HepG2 (cell line): Measurements from ENCODE around the gene ZBTB34. TPM values are rescaled to one million over a fixed set of nuclear protein-coding genes. Genes with fewer than 3 reads are reported as not detected.

Experiments
- ASH2L ChIP-seq: fragments of 300-600, 200-600 bp; sonication (generic); IDR thresholded peaks from 2 replicates; pipeline ENCODE4 v1.7.0; 2017; ENCODE audit warnings: low read depth, mild to moderate bottlenecking, moderate library complexity, mixed read lengths, low read length; ENCODE audit not compliant: insufficient read length
- HNF4G ChIP-seq, 2 experiments: sonication (generic) in 1 of 2; formaldehyde crosslinking in 1 of 2; IDR thresholded peaks; 2 replicates each; pipeline versions ENCODE4 v1.4.0 to v1.6.1; 2011 to 2020; ENCODE audit warnings: borderline replicate concordance in 2 of 2, low read depth in 2 of 2, mild to moderate bottlenecking in 2 of 2, low read length in 1 of 2, missing genetic modification reagents in 1 of 2, moderate library complexity in 1 of 2
- MAF1 ChIP-seq: sonication (generic); formaldehyde crosslinking; IDR thresholded peaks from 2 replicates; pipeline ENCODE4 v1.5.0; 2020; ENCODE audit warnings: missing genetic modification reagents, borderline replicate concordance
- MBNL3 ChIP-seq: fragments of 250-450 bp; sonication (Bioruptor Pico); conservative IDR thresholded peaks from 2 replicates; pipeline ENCODE4 v1.8.0; 2022; ENCODE audit warnings: mild to moderate bottlenecking, inconsistent platforms
- RFXANK ChIP-seq: IDR thresholded peaks from 2 replicates; pipeline ENCODE4 v1.6.1; 2016
- TRIM24 ChIP-seq: sonication (generic); formaldehyde crosslinking; IDR thresholded peaks from 2 replicates; pipeline ENCODE4 v1.8.0; 2022; ENCODE audit warnings: mild to moderate bottlenecking, missing genetic modification reagents
- ZNF678 ChIP-seq: sonication (generic); formaldehyde crosslinking; IDR thresholded peaks from 2 replicates; pipeline ENCODE4 v1.4.0; 2020; ENCODE audit warnings: mild to moderate bottlenecking, missing genetic modification reagents
- polyA plus RNA-seq, 8 experiments: library from polyadenylated mRNA; depleted of rRNA in 3 of 8; stranded (reverse) in 7 of 8; unstranded in 1 of 8; fragments of >200 nt; fragmentation: Illumina TruSeq in 4 of 8; extraction: Trizol in 4 of 8; gene quantifications; 2 replicates each; pipeline versions ENCODE4 v1.2.1 to v1.2.3, GENCODE V29; 2011 to 2016; ENCODE audit warnings: low read depth in 4 of 8, missing spikeins in 1 of 8, mixed read lengths in 1 of 8; ENCODE audit not compliant: insufficient read depth in 1 of 8
- total RNA-seq, 5 experiments: library from RNA; depleted of rRNA; stranded (reverse); fragments of >200 nt; fragmentation: Illumina TruSeq; extraction: Trizol; gene quantifications; 2 replicates each; pipeline ENCODE4 v1.2.3, GENCODE V29; 2016; ENCODE audit warnings: low read depth in 1 of 5
- TF ChIP-seq, protein P1 (sequence below): IDR thresholded peaks from 2 replicates; pipeline ENCODE4 v1.6.1; 2016
- TF ChIP-seq, protein P2 (sequence below): sonication (generic); formaldehyde crosslinking; IDR thresholded peaks from 2 replicates; pipeline ENCODE4 v1.4.0; 2020; ENCODE audit warnings: mild to moderate bottlenecking, low read depth, missing genetic modification reagents
- TF ChIP-seq, protein P3 (sequence below): sonication (generic); formaldehyde crosslinking; IDR thresholded peaks from 2 replicates; pipeline ENCODE4 v1.4.0; 2020; ENCODE audit warnings: missing genetic modification reagents
- TF ChIP-seq, protein P4 (sequence below): sonication (generic); formaldehyde crosslinking; IDR thresholded peaks from 2 replicates; pipeline ENCODE4 v1.5.0; 2020; ENCODE audit warnings: mild to moderate bottlenecking, missing genetic modification reagents
- TF ChIP-seq, protein P5 (sequence below): sonication (generic); formaldehyde crosslinking; IDR thresholded peaks from 2 replicates; pipeline ENCODE4 v1.4.0; 2020; ENCODE audit warnings: missing genetic modification reagents
- TF ChIP-seq, protein P6 (sequence below): sonication (generic); formaldehyde crosslinking; IDR thresholded peaks from 2 replicates; pipeline ENCODE4 v1.8.1; 2023; ENCODE audit warnings: missing genetic modification reagents, inconsistent platforms, borderline replicate concordance

Gene ZBTB34
- total and polyA plus RNA-seq, 2 of the 13 experiments (the other 11 are each of a cell fraction or from before 2014, with no cell fraction given) = 5.9 to 8.7 TPM

DNA sequence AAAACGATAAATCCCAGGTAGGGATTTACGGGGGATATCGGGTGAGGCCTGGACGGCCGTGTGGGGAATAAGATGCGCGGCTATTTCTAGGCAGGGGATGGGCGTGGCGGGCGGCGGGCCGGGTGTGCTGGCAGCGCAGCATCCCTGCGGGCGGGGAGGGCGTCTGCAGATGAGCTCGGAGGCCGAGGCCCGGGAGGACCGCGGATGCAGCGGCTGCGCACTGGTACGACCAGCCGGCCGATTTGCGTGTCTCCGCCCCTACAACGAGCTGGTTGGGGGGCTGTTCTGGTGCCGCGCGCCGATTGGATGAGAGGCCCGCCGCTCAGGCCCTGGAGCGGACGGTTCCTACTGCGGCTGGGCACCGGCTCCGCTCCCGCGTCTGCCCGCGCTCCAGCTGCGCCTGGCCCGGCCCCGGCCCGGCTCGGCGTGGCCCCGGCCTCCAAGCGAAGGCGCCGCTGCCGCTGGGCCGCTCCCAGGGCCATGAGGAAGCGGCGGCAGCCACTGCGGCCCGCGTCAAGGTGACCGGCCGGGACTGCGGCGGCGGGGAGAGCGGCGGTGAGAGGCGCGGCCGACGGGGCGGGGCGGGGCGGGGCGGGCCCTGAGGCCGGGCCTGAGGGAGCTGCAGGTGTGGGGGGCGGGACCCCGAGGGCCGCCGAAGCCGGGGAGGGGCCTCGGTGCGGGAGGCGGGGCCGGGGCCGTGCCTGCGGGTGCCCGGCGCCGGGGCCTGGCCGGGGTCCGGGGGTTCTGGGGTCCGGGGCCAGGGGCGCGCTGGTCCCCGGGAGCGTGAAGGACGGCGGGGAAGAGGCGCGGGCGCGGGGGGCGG, 54.2 kb downstream of the ZBTB34 start, which contains the start of gene RALGPS1 (continued):
- TF ChIP-seq, protein P1, sequence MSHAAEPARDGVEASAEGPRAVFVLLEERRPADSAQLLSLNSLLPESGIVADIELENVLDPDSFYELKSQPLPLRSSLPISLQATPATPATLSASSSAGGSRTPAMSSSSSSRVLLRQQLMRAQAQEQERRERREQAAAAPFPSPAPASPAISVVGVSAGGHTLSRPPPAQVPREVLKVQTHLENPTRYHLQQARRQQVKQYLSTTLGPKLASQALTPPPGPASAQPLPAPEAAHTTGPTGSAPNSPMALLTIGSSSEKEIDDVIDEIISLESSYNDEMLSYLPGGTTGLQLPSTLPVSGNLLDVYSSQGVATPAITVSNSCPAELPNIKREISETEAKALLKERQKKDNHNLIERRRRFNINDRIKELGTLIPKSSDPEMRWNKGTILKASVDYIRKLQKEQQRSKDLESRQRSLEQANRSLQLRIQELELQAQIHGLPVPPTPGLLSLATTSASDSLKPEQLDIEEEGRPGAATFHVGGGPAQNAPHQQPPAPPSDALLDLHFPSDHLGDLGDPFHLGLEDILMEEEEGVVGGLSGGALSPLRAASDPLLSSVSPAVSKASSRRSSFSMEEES (CRISPR knock-in tag) = no peak
- TF ChIP-seq, protein P2, sequence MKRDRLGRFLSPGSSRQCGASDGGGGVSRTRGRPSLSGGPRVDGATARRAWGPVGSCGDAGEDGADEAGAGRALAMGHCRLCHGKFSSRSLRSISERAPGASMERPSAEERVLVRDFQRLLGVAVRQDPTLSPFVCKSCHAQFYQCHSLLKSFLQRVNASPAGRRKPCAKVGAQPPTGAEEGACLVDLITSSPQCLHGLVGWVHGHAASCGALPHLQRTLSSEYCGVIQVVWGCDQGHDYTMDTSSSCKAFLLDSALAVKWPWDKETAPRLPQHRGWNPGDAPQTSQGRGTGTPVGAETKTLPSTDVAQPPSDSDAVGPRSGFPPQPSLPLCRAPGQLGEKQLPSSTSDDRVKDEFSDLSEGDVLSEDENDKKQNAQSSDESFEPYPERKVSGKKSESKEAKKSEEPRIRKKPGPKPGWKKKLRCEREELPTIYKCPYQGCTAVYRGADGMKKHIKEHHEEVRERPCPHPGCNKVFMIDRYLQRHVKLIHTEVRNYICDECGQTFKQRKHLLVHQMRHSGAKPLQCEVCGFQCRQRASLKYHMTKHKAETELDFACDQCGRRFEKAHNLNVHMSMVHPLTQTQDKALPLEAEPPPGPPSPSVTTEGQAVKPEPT (CRISPR knock-in tag) = no peak
- TF ChIP-seq, protein P3, sequence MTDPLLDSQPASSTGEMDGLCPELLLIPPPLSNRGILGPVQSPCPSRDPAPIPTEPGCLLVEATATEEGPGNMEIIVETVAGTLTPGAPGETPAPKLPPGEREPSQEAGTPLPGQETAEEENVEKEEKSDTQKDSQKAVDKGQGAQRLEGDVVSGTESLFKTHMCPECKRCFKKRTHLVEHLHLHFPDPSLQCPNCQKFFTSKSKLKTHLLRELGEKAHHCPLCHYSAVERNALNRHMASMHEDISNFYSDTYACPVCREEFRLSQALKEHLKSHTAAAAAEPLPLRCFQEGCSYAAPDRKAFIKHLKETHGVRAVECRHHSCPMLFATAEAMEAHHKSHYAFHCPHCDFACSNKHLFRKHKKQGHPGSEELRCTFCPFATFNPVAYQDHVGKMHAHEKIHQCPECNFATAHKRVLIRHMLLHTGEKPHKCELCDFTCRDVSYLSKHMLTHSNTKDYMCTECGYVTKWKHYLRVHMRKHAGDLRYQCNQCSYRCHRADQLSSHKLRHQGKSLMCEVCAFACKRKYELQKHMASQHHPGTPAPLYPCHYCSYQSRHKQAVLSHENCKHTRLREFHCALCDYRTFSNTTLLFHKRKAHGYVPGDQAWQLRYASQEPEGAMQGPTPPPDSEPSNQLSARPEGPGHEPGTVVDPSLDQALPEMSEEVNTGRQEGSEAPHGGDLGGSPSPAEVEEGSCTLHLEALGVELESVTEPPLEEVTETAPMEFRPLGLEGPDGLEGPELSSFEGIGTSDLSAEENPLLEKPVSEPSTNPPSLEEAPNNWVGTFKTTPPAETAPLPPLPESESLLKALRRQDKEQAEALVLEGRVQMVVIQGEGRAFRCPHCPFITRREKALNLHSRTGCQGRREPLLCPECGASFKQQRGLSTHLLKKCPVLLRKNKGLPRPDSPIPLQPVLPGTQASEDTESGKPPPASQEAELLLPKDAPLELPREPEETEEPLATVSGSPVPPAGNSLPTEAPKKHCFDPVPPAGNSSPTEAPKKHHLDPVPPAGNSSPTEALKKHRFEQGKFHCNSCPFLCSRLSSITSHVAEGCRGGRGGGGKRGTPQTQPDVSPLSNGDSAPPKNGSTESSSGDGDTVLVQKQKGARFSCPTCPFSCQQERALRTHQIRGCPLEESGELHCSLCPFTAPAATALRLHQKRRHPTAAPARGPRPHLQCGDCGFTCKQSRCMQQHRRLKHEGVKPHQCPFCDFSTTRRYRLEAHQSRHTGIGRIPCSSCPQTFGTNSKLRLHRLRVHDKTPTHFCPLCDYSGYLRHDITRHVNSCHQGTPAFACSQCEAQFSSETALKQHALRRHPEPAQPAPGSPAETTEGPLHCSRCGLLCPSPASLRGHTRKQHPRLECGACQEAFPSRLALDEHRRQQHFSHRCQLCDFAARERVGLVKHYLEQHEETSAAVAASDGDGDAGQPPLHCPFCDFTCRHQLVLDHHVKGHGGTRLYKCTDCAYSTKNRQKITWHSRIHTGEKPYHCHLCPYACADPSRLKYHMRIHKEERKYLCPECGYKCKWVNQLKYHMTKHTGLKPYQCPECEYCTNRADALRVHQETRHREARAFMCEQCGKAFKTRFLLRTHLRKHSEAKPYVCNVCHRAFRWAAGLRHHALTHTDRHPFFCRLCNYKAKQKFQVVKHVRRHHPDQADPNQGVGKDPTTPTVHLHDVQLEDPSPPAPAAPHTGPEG (CRISPR knock-in tag) = no peak
- no peak for TF ChIP-seq TRIM24
- TF ChIP-seq, protein P4, sequence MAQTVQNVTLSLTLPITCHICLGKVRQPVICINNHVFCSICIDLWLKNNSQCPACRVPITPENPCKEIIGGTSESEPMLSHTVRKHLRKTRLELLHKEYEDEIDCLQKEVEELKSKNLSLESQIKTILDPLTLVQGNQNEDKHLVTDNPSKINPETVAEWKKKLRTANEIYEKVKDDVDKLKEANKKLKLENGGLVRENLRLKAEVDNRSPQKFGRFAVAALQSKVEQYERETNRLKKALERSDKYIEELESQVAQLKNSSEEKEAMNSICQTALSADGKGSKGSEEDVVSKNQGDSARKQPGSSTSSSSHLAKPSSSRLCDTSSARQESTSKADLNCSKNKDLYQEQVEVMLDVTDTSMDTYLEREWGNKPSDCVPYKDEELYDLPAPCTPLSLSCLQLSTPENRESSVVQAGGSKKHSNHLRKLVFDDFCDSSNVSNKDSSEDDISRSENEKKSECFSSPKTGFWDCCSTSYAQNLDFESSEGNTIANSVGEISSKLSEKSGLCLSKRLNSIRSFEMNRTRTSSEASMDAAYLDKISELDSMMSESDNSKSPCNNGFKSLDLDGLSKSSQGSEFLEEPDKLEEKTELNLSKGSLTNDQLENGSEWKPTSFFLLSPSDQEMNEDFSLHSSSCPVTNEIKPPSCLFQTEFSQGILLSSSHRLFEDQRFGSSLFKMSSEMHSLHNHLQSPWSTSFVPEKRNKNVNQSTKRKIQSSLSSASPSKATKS (CRISPR knock-in tag) = no peak
- peak; percentile 37 for TF ChIP-seq ASH2L
- TF ChIP-seq, protein P5, sequence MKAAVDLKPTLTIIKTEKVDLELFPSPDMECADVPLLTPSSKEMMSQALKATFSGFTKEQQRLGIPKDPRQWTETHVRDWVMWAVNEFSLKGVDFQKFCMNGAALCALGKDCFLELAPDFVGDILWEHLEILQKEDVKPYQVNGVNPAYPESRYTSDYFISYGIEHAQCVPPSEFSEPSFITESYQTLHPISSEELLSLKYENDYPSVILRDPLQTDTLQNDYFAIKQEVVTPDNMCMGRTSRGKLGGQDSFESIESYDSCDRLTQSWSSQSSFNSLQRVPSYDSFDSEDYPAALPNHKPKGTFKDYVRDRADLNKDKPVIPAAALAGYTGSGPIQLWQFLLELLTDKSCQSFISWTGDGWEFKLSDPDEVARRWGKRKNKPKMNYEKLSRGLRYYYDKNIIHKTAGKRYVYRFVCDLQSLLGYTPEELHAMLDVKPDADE (CRISPR knock-in tag) = no peak
- no peak for TF ChIP-seq ZNF678
- TF ChIP-seq MBNL3 (CRISPR knock-in tag) = no peak
- TF ChIP-seq, protein P6, sequence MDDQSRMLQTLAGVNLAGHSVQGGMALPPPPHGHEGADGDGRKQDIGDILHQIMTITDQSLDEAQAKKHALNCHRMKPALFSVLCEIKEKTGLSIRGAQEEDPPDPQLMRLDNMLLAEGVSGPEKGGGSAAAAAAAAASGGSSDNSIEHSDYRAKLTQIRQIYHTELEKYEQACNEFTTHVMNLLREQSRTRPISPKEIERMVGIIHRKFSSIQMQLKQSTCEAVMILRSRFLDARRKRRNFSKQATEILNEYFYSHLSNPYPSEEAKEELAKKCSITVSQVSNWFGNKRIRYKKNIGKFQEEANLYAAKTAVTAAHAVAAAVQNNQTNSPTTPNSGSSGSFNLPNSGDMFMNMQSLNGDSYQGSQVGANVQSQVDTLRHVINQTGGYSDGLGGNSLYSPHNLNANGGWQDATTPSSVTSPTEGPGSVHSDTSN = peak; percentile 64; the same call in 1 of the 2 replicates
- no peak for TF ChIP-seq MAF1 (CRISPR knock-in tag)
- no peak for TF ChIP-seq RFXANK (CRISPR knock-in tag)
- TF ChIP-seq HNF4G (IDR thresholded peaks at IDR 0.05; ENCODE audit: borderline replicate concordance, low read depth, low read length) = no peak
- TF ChIP-seq HNF4G (CRISPR knock-in tag; IDR thresholded peaks at IDR 0.05; ENCODE audit: borderline replicate concordance, low read depth) = no peak
